ENCODE measurements around the gene ALPL. TPM values are rescaled to one million over a fixed set of nuclear protein-coding genes. Genes with fewer than 3 reads are reported as not detected.

The ALPL gene
- total and polyA plus RNA-seq, 9 donors: 1.2 to 9.2 (median 3.8) TPM

- Histone ChIP-seq H3K4me1 (ENCODE audit: insufficient read depth) (no peaks in the 10 kb centered on the region), H3K27me3 (no peaks in the 10 kb centered on the region), H3K4me3 (no peak overlapping the region), H3K27ac (no peak overlapping the region), H3K36me3 (no peaks in the 10 kb centered on the region), H3K9me3 (no peaks in the 10 kb centered on the region)
- WGBS, 3 donors: 84 to 92% (median 85%) methylated on average over 12 of the region's 12 CpGs
- no peak for TF ChIP-seq POLR2A (IDR thresholded peaks at IDR 0.05)
- TF ChIP-seq CTCF (IDR thresholded peaks at IDR 0.05): no peak
- intact Hi-C loops (cut with DNase I): no loop called here
- no peak for DNase-seq
Measured at GRCh38 chr1:21550866-21551475, 41.7 kb downstream of the ALPL start.

GRCh38 chr1:21552715-21553114, 43.5 kb downstream of the ALPL start:
- no peak for TF ChIP-seq POLR2A (IDR thresholded peaks at IDR 0.05)
- no peak for TF ChIP-seq CTCF (IDR thresholded peaks at IDR 0.05)
- no peak for TF ChIP-seq EP300 (IDR thresholded peaks at IDR 0.05)
- no peaks in the 10 kb centered on the region for H3K9me3 ChIP-seq
- intact Hi-C loops (cut with DNase I): no loop called here
- H3K4me1 ChIP-seq (ENCODE audit: insufficient read depth): no peaks in the 10 kb centered on the region
- WGBS, 3 donors: 4 to 5% (median 5%) methylated on average over 1 of the region's 1 CpG
- H3K27ac ChIP-seq: no peak overlapping the region
- no peak overlapping the region for H3K4me3 ChIP-seq
- H3K36me3 ChIP-seq: no peaks in the 10 kb centered on the region
- no peaks in the 10 kb centered on the region for H3K27me3 ChIP-seq
- DNase-seq: no peak

- Histone ChIP-seq H3K4me1 (ENCODE audit: insufficient read depth) (no peaks in the 10 kb centered on the region), H3K36me3 (no peaks in the 10 kb centered on the region), H3K27ac (no peak overlapping the region), H3K9me3 (no peaks in the 10 kb centered on the region), H3K4me3 (no peak overlapping the region), H3K27me3 (no peaks in the 10 kb centered on the region)
- WGBS, 3 donors: 49 to 53% (median 53%) methylated on average over 8 of the region's 8 CpGs
- intact Hi-C loops (cut with DNase I): no loop called here
- DNase-seq: no peak
- TF ChIP-seq EP300 (IDR thresholded peaks at IDR 0.05) (no peak), CTCF (IDR thresholded peaks at IDR 0.05) (no peak)
Measured at GRCh38 chr1:21553116-21553926, 44.1 kb downstream of the ALPL start.

- intact Hi-C loops (cut with DNase I): no loop called here
Measured at GRCh38 chr1:21559788-21560567, 50.8 kb downstream of the ALPL start.

More at GRCh38 chr1:21559788-21560567, 50.8 kb downstream of the ALPL start:
- WGBS, 3 donors: 59 to 68% (median 61%) methylated on average over 5 of the region's 5 CpGs
- no peaks in the 10 kb centered on the region for H3K36me3 ChIP-seq
- H3K27me3 ChIP-seq: no peaks in the 10 kb centered on the region
- DNase-seq: no peak
- H3K4me3 ChIP-seq: no peak overlapping the region
- H3K4me1 ChIP-seq (ENCODE audit: insufficient read depth): no peaks in the 10 kb centered on the region
- H3K27ac ChIP-seq: no peak overlapping the region
- no peaks in the 10 kb centered on the region for H3K9me3 ChIP-seq
- TF ChIP-seq POLR2A (IDR thresholded peaks at IDR 0.05) (no peak), CTCF (IDR thresholded peaks at IDR 0.05) (no peak), EP300 (IDR thresholded peaks at IDR 0.05) (no peak)

All from ovary (tissue), 9 donors.